HepG2 (cell line): ENCODE results near the gene POLRMT.

Experiments
- CREB1 ChIP-seq, 2 experiments: fragments of 450-650 bp in 1 of 2; IDR thresholded peaks; 2 replicates each; pipeline ENCODE4 v1.6.1; 2016 to 2017; ENCODE audit warnings: control low read depth in 1 of 2, mild to moderate bottlenecking in 1 of 2, missing compliant biosample characterization in 1 of 2, missing genetic modification characterization in 1 of 2
- NR3C1 ChIP-seq: sonication (generic); formaldehyde crosslinking; IDR thresholded peaks from 2 replicates; pipeline ENCODE4 v1.4.0; 2020; ENCODE audit warnings: missing genetic modification reagents
- POLR2AphosphoS5 ChIP-seq: IDR thresholded peaks from 2 replicates; pipeline ENCODE4 v1.6.1; 2012; ENCODE audit warnings: low read depth, low read length
- TF ChIP-seq, protein P1 (sequence below): sonication (generic); formaldehyde crosslinking; IDR thresholded peaks from 2 replicates; pipeline ENCODE4 v1.5.0; 2020; ENCODE audit warnings: mild to moderate bottlenecking, missing genetic modification reagents
- TF ChIP-seq, protein P2 (sequence below): sonication (generic); formaldehyde crosslinking; IDR thresholded peaks from 2 replicates; pipeline ENCODE4 v1.8.0; 2022; ENCODE audit warnings: low read depth, missing genetic modification reagents

DNA sequence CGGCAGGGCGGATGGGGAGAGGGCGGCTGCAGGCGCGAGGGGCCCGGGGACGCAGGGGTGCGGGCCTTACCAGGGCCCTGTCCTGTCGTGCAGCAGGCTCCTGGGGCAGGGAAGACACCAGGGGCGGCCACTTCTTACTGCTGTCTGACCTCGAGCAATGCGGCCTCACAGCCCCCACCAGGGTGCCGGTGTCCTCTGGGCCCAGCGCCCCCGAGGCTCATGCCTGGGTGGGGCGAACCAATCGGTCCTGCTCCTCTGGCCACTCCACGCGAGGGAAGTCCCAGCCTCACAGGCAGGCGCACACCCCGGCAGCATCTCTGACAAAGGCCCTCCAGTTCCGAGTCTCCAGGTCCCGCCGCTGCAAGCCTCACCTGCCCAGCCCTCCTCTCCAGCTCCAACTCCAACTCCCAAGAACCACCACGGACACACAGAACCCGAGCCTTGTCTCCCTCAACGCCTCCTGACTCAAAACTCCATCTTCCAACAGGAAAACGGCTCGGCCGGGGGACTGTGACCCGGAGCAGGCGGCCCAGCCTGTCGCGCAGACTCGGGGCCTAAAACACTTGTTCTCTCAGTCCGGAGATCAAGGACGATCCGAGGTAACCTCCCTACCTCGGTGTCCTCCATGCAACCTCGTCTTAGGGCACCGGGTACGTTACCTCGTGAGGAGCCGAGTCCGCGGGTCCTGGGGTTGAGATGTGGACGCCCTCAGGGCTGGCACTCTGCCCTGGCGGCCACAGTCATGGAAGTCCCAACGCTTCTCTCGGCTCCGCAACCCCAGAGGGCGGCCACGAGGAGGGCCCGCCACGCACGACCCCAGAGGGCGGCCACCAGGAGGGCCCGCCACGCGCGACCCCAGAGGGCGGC, 12.8 kb upstream of the POLRMT start:
- TF ChIP-seq, protein P1, sequence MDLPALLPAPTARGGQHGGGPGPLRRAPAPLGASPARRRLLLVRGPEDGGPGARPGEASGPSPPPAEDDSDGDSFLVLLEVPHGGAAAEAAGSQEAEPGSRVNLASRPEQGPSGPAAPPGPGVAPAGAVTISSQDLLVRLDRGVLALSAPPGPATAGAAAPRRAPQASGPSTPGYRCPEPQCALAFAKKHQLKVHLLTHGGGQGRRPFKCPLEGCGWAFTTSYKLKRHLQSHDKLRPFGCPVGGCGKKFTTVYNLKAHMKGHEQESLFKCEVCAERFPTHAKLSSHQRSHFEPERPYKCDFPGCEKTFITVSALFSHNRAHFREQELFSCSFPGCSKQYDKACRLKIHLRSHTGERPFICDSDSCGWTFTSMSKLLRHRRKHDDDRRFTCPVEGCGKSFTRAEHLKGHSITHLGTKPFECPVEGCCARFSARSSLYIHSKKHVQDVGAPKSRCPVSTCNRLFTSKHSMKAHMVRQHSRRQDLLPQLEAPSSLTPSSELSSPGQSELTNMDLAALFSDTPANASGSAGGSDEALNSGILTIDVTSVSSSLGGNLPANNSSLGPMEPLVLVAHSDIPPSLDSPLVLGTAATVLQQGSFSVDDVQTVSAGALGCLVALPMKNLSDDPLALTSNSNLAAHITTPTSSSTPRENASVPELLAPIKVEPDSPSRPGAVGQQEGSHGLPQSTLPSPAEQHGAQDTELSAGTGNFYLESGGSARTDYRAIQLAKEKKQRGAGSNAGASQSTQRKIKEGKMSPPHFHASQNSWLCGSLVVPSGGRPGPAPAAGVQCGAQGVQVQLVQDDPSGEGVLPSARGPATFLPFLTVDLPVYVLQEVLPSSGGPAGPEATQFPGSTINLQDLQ (CRISPR knock-in tag), result no peak
- TF ChIP-seq POLR2AphosphoS5 (0 out of 2 replicates have a peak, but pooled peaks have one; percentile 9), CREB1 (IDR thresholded peaks at IDR 0.05) (no peak), CREB1 (CRISPR knock-in tag; IDR thresholded peaks at IDR 0.05) (no peak), NR3C1 (CRISPR knock-in tag) (no peak)
- TF ChIP-seq, protein P2, sequence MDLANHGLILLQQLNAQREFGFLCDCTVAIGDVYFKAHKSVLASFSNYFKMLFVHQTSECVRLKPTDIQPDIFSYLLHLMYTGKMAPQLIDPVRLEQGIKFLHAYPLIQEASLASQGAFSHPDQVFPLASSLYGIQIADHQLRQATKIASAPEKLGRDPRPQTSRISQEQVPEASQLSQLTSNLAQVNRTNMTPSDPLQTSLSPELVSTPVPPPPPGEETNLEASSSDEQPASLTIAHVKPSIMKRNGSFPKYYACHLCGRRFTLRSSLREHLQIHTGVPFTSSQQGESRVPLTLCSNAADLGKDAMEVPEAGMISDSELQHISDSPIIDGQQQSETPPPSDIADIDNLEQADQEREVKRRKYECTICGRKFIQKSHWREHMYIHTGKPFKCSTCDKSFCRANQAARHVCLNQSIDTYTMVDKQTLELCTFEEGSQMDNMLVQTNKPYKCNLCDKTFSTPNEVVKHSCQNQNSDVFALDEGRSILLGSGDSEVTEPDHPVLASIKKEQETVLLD (CRISPR knock-in tag), result no peak
